Pulmonary artery endothelial cell (primary cell): Measurements from ENCODE around the gene NECTIN4. TPM values are rescaled to one million over a fixed set of nuclear protein-coding genes. Genes with fewer than 3 reads are reported as not detected.
"Not testable (repeated sequence)": the region's sequence is repeated elsewhere in the genome, so short reads cannot be mapped to it uniquely, and the experiment has no call there.

ENCODE experiments used
- DNase-seq: peaks from one replicate; pipeline ENCODE4 v3.0.0-alpha.2; 2011; ENCODE audit warnings: low read depth, low spot score
- total RNA-seq: library from RNA; depleted of rRNA; stranded (reverse); fragments of >200 nt; gene quantifications from 2 replicates; pipeline ENCODE4 v1.2.3, GENCODE V29; 2014

NECTIN4 gene
- total RNA-seq, 1 donor from 2014 or later = 0.53 TPM

- not testable (repeated sequence) for DNase-seq
Measured at GRCh38 chr1:161029466-161029865, 59.9 kb downstream of the NECTIN4 start.

DNA sequence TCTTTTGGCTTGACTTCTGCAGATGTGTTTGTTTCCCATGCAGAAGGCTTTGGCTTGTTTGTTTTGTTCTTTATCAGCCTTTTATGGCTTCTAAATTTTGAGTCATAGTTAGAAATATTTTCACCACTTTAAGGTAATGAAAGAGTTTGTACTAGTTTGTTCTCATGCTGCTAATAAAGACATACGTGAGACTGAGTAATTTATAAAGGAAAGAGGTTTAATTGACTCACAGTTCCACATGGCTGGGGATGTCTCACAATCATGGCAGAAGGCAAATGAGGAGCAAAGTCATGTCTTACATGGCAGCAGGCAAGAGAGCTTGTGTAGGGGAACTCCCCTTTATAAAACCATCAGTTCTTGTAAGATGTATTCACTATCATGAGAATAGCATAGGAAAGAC lies 62.4 kb downstream of the NECTIN4 start:
- not testable (repeated sequence) for DNase-seq

GRCh38 chr1:161022432-161022831 lies 66.9 kb downstream of the NECTIN4 start:
- DNase-seq = not testable (repeated sequence)

- no peak for DNase-seq
Measured at GRCh38 chr1:161021970-161022353, 67.4 kb downstream of the NECTIN4 start.

DNA sequence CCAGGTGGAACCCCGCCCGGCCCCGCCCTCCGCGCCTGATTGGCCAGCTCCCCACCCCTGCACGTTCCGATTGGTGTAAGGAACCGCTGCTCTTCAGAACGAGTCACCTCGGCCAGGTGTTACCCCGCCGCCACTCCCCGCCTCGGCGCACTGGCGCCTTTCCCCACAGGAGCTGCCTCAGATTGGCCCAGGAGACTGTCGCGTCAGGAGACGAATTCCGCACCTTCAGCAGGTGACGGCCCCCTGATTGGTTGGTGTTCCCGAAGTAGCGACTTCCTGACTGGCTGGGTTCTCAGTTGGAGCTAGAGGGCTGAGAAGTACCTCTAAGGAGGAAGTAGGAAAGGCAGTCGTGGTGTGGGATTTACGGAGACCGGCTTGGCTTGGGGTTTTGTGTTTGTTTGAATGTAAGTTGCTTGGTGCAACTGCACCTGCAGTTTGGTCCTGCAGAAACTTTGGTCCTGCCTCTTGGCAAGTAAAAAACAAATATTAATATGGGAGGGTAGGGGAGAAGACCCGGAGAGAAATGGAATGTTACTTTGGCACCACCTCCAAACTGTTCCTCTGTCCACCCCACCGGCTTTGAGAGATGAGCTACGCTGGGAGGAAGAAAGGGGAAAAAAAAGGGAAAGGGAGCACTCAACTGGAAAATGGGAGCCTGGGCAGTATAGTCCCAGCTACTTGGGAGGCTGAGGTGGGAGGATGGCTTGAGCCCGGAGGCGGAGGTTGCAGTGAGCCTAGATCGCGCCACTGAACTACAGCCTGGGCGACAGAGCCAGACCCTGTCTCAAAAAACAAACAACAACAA lies 68.0 kb downstream of the NECTIN4 start:
- DNase-seq = no peak

Other genes with a start within 250 kb of the NECTIN4 start
- gene CD244, start 226.7 kb downstream of the NECTIN4 start, total RNA-seq = not detected in 2 replicates
- 0.32 TPM in 1 of 2 replicates, not detected in the other for gene ITLN1, start 204.4 kb downstream of the NECTIN4 start, total RNA-seq
- gene ITLN2, start 134.7 kb downstream of the NECTIN4 start, total RNA-seq = not detected in 2 replicates
- gene F11R, start 68.4 kb downstream of the NECTIN4 start, total RNA-seq = 242 and 246 TPM in 2 replicates
- 19.1 and 44.2 TPM in 2 replicates for gene TSTD1, start 50.6 kb downstream of the NECTIN4 start, total RNA-seq
- 95.7 and 127 TPM in 2 replicates for gene USF1, start 43.6 kb downstream of the NECTIN4 start, total RNA-seq
- 0.04 TPM in 1 of 2 replicates, not detected in the other for gene ARHGAP30, start 19.7 kb downstream of the NECTIN4 start, total RNA-seq
- gene KLHDC9, start 8.8 kb upstream of the NECTIN4 start, total RNA-seq = 0.60 and 0.86 TPM in 2 replicates
- gene PFDN2, start 28.5 kb upstream of the NECTIN4 start, total RNA-seq = 56.3 and 93.2 TPM in 2 replicates
- 11.3 and 14.3 TPM in 2 replicates for gene NIT1, start 28.5 kb upstream of the NECTIN4 start, total RNA-seq
- gene DEDD, start 43.1 kb upstream of the NECTIN4 start, total RNA-seq = 38.8 and 56.2 TPM in 2 replicates
- 124 and 130 TPM in 2 replicates for gene UFC1, start 64.4 kb upstream of the NECTIN4 start, total RNA-seq
- 4.6 and 8.3 TPM in 2 replicates for gene USP21, start 69.9 kb upstream of the NECTIN4 start, total RNA-seq
- 16.0 and 19.1 TPM in 2 replicates for gene PPOX, start 76.9 kb upstream of the NECTIN4 start, total RNA-seq
- gene B4GALT3, start 87.9 kb upstream of the NECTIN4 start, total RNA-seq = 24.7 and 25.9 TPM in 2 replicates
- gene ADAMTS4, start 109.5 kb upstream of the NECTIN4 start, total RNA-seq = 26.8 and 43.7 TPM in 2 replicates
- 200 and 232 TPM in 2 replicates for gene NDUFS2, start 112.8 kb upstream of the NECTIN4 start, total RNA-seq
- 0.26 and 0.49 TPM in 2 replicates for gene FCER1G, start 125.7 kb upstream of the NECTIN4 start, total RNA-seq
- not detected in 2 replicates for gene APOA2, start 134.1 kb upstream of the NECTIN4 start, total RNA-seq
- gene TOMM40L, start 136.5 kb upstream of the NECTIN4 start, total RNA-seq = 20.4 and 29.7 TPM in 2 replicates
- gene NR1I3, start 148.6 kb upstream of the NECTIN4 start, total RNA-seq = not detected in 2 replicates
- gene PCP4L1, start 169.2 kb upstream of the NECTIN4 start, total RNA-seq = not detected in 2 replicates
- gene MPZ, start 220.4 kb upstream of the NECTIN4 start, total RNA-seq = 0.95 and 0.99 TPM in 2 replicates
- 31.2 and 36.0 TPM in 2 replicates for gene SDHC, start 224.8 kb upstream of the NECTIN4 start, total RNA-seq